Measurements from ENCODE around the gene CAPN10. TPM values are rescaled to one million over a fixed set of nuclear protein-coding genes. Genes with fewer than 3 reads are reported as not detected.

The CAPN10 gene
- 28.1 TPM for total RNA-seq

GRCh38 chr2:240586198-240586918 is at the start of gene CAPN10:
TSS of gene CAPN10 (plus strand) at chr2:240586734. CDS start at chr2:240586912, 178 bp downstream.

GRCh38 chr2:240557808-240558207 is 28.7 kb upstream of the CAPN10 start, which contains the start of gene ANKMY1:
TSS of gene ANKMY1 (minus strand) at chr2:240557988. CDS start at chr2:240557335, 653 bp downstream.

GRCh38 chr2:240560084-240560479 is 26.5 kb upstream of the CAPN10 start, which contains the start of gene DUSP28:
TSS of gene DUSP28 (plus strand) at chr2:240560357. CDS start at chr2:240560685, 328 bp downstream.

GRCh38 chr2:240567872-240568677 is 18.5 kb upstream of the CAPN10 start, which contains the start of gene RNPEPL1:
TSS of gene RNPEPL1 (plus strand) at chr2:240568484. CDS start at chr2:240568587, 103 bp downstream.

GRCh38 chr2:240624950-240625621 is 38.6 kb downstream of the CAPN10 start, which contains the start of gene GPR35:
TSS of gene GPR35 (plus strand) at chr2:240625480. CDS start at chr2:240629953, 4,473 bp downstream.

Other genes starting within 250 kb of the CAPN10 start
- 42.0 TPM for gene GPC1, start 151.1 kb upstream of the CAPN10 start, total RNA-seq
- gene ANKMY1, start 28.7 kb upstream of the CAPN10 start, total RNA-seq = 13.9 TPM
- 7.0 TPM for gene DUSP28, start 26.4 kb upstream of the CAPN10 start, total RNA-seq
- gene RNPEPL1, start 18.2 kb upstream of the CAPN10 start, total RNA-seq = 22.2 TPM
- 2.5 TPM for gene GPR35, start 38.7 kb downstream of the CAPN10 start, total RNA-seq
- gene AQP12B, start 96.2 kb downstream of the CAPN10 start, total RNA-seq = 0.58 TPM
- gene AQP12A, start 105.1 kb downstream of the CAPN10 start, total RNA-seq = not detected
- gene KIF1A, start 233.5 kb downstream of the CAPN10 start, total RNA-seq = 10.5 TPM

Data from metanephros (tissue), 1 donor.